HTERT RPE-1 (cell line): ENCODE results near the gene TMED6.

Source experiments
- in situ Hi-C: fragments of 300-500 bp; cut with MboI; formaldehyde crosslinking; loops from 4 replicates; pipeline ENCODE4 v1.14.3; 2020; ENCODE audit warnings: low sequenced_read_pairs

Gene TMED6

GRCh38 chr16:69324585-69325253, 26.9 kb downstream of the TMED6 start:
- in situ Hi-C loops, result no loop called here

GRCh38 chr16:69324013-69324531, 27.5 kb downstream of the TMED6 start:
- in situ Hi-C loops, result no loop called here

- in situ Hi-C loops, result no loop called here
Measured at GRCh38 chr16:69323415-69323814, 28.2 kb downstream of the TMED6 start.

- in situ Hi-C loops, result no loop called here
Measured at GRCh38 chr16:69322343-69322742, 29.2 kb downstream of the TMED6 start.

- in situ Hi-C loops, result no loop called here
Measured at GRCh38 chr16:69321080-69321479, 30.5 kb downstream of the TMED6 start.

GRCh38 chr16:69320740-69321073, 30.9 kb downstream of the TMED6 start:
- in situ Hi-C loops, result no loop called here

- in situ Hi-C loops, result no loop called here
Measured at GRCh38 chr16:69319826-69320739, 31.5 kb downstream of the TMED6 start.

GRCh38 chr16:69319381-69319780, 32.2 kb downstream of the TMED6 start:
- in situ Hi-C loops, result no loop called here

GRCh38 chr16:69318911-69319289, 32.7 kb downstream of the TMED6 start:
- in situ Hi-C loops, result no loop called here

GRCh38 chr16:69318177-69318910, 33.2 kb downstream of the TMED6 start:
- in situ Hi-C loops, result no loop called here

- in situ Hi-C loops, result no loop called here
Measured at GRCh38 chr16:69316595-69317034, 35.0 kb downstream of the TMED6 start.

GRCh38 chr16:69315486-69316311, 35.9 kb downstream of the TMED6 start:
- in situ Hi-C loops, result no loop called here

- in situ Hi-C loops, result no loop called here
Measured at GRCh38 chr16:69314534-69314933, 37.1 kb downstream of the TMED6 start.

GRCh38 chr16:69313469-69313868, 38.1 kb downstream of the TMED6 start:
- in situ Hi-C loops, result no loop called here

GRCh38 chr16:69311533-69312387, 39.8 kb downstream of the TMED6 start:
- in situ Hi-C loops, result no loop called here

- in situ Hi-C loops, result no loop called here
Measured at GRCh38 chr16:69310653-69311532, 40.7 kb downstream of the TMED6 start, which contains the start of gene VPS4A. Gene VPS4A (plus strand): TSS chr16:69311350. CDS start chr16:69311512, 162 bp downstream.

GRCh38 chr16:69309316-69309715, 42.3 kb downstream of the TMED6 start:
- in situ Hi-C loops, result no loop called here

GRCh38 chr16:69307856-69308255, 43.7 kb downstream of the TMED6 start:
- in situ Hi-C loops, result no loop called here
